ENCODE measurements around the gene PRDM16.

DNA sequence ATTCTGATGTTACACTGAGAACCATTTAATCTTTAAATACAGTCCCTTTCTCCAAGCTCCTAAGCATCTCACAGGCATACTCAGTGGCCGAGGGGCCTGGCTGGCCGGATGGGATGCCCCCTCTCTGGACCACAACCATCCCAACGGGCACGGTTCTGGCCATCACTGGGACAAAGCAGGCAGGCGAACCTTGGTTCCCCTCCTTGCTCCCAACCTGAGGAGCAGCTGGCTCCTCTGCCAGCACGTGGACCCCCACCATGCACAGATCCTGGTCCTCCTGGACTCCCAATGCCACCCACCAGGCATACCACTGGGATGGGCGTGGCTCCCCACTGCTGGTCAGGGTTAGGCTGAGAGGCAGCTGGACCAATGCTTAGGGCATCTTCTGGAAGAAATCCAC, 19.8 kb upstream of the PRDM16 start:
- no peak for TF ChIP-seq POLR2A (IDR thresholded peaks at IDR 0.05)
- TF ChIP-seq, protein P1, sequence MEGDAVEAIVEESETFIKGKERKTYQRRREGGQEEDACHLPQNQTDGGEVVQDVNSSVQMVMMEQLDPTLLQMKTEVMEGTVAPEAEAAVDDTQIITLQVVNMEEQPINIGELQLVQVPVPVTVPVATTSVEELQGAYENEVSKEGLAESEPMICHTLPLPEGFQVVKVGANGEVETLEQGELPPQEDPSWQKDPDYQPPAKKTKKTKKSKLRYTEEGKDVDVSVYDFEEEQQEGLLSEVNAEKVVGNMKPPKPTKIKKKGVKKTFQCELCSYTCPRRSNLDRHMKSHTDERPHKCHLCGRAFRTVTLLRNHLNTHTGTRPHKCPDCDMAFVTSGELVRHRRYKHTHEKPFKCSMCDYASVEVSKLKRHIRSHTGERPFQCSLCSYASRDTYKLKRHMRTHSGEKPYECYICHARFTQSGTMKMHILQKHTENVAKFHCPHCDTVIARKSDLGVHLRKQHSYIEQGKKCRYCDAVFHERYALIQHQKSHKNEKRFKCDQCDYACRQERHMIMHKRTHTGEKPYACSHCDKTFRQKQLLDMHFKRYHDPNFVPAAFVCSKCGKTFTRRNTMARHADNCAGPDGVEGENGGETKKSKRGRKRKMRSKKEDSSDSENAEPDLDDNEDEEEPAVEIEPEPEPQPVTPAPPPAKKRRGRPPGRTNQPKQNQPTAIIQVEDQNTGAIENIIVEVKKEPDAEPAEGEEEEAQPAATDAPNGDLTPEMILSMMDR (IDR thresholded peaks at IDR 0.05): no peak
